AG04450 (cell line): ENCODE data around the gene MAPK10. TPM values are rescaled to one million over a fixed set of nuclear protein-coding genes. Genes with fewer than 3 reads are reported as not detected.
"Not testable (repeated sequence)": the region's sequence is repeated elsewhere in the genome, so short reads cannot be mapped to it uniquely, and the experiment has no call there.

Source experiments
- CTCF ChIA-PET: fragments of 300-600, 350-600 bp; formaldehyde crosslinking; extraction: SDS; loops from one replicate; lab custom pipeline; 2022; ENCODE audit warnings: antibody characterized with exemption, inconsistent platforms; lab: Charles Lee
- POLR2A ChIA-PET: fragments of 350-600 bp; formaldehyde crosslinking; extraction: SDS; loops from one replicate; lab custom pipeline; 2021; ENCODE audit warnings: antibody characterized with exemption, inconsistent platforms; lab: Yijun Ruan, JAX
- DNase-seq: peaks from one replicate; pipeline ENCODE4 v3.0.0-alpha.2; 2011; ENCODE audit warnings: low read depth, low spot score
- H3K27ac ChIP-seq: one replicate; pipeline ENCODE4 v1.5.1; 2012; ENCODE audit warnings: low read depth, low read length, control low read depth
- H3K27me3 ChIP-seq: one replicate; pipeline ENCODE4 v1.6.0; 2012; ENCODE audit warnings: low read length; ENCODE audit not compliant: control insufficient read depth, insufficient read depth
- H3K4me3 ChIP-seq: 2 replicates; pipeline ENCODE4 v1.5.1; 2011; ENCODE audit warnings: mild to moderate bottlenecking, low read depth, low read length, control low read depth
- H3K9me3 ChIP-seq: 2 replicates; pipeline ENCODE4 v1.5.1; 2012; ENCODE audit warnings: low read length; ENCODE audit not compliant: control insufficient read depth, insufficient read depth
- CTCF ChIP-seq: IDR thresholded peaks from 2 replicates; pipeline ENCODE4 v1.5.1; 2011; ENCODE audit warnings: low read depth, low read length, control low read depth, inconsistent platforms
- polyA plus RNA-seq: library from polyadenylated mRNA; depleted of rRNA; stranded (reverse); fragments of >200 nt; gene quantifications from 2 replicates; pipeline ENCODE4 v1.2.3, GENCODE V29; 2011

MAPK10 gene
- polyA plus RNA-seq, 1 experiment, result 16.3 TPM

- DNase-seq, result peak; percentile 26
Measured at GRCh38 chr4:86092684-86093083, 267.2 kb downstream of the MAPK10 start.

GRCh38 chr4:86091201-86091600 lies 268.7 kb downstream of the MAPK10 start:
- Histone ChIP-seq H3K27me3 (no peaks in the 10 kb centered on the region), H3K4me3 (no peak overlapping the region), H3K9me3 (no peaks in the 10 kb centered on the region), H3K27ac (no peak overlapping the region)
- DNase-seq, result no peak
- no peak for TF ChIP-seq CTCF
- ChIA-PET POLR2A (no interaction called here), CTCF (interaction anchor here (1.0 kb wide), 1 partner anchor 46 kb away, joined by 4 read pairs; no protein-coding TSS in a partner anchor)

More at GRCh38 chr4:86092684-86093083, 267.2 kb downstream of the MAPK10 start:
- Histone ChIP-seq H3K27me3 (no peaks in the 10 kb centered on the region), H3K4me3 (no peak overlapping the region), H3K27ac (no peak overlapping the region), H3K9me3 (no peaks in the 10 kb centered on the region)
- TF ChIP-seq CTCF, result no peak
- ChIA-PET POLR2A (interaction anchor here (0.6 kb wide), 1 partner anchor 772 kb away, joined by 4 read pairs; no protein-coding TSS in a partner anchor), CTCF (no interaction called here)

- no peaks in the 10 kb centered on the region for H3K9me3 ChIP-seq
- ChIA-PET CTCF (no interaction called here), POLR2A (no interaction called here)
- TF ChIP-seq CTCF, result no peak
- H3K27ac ChIP-seq, result no peak overlapping the region
- no peak for DNase-seq
- H3K4me3 ChIP-seq, result no peak overlapping the region
- no peaks in the 10 kb centered on the region for H3K27me3 ChIP-seq
Measured at GRCh38 chr4:86089781-86090323, 270.0 kb downstream of the MAPK10 start.

GRCh38 chr4:86089053-86089452 lies 270.8 kb downstream of the MAPK10 start:
- CTCF ChIA-PET, result interaction anchor here (0.6 kb wide), 1 partner anchor 24 kb away, joined by 3 read pairs; no protein-coding TSS in a partner anchor
- no peaks in the 10 kb centered on the region for H3K27me3 ChIP-seq
- H3K9me3 ChIP-seq, result no peaks in the 10 kb centered on the region
- DNase-seq, result no peak
- no peak overlapping the region for H3K4me3 ChIP-seq
- POLR2A ChIA-PET, result no interaction called here
- H3K27ac ChIP-seq, result no peak overlapping the region
- TF ChIP-seq CTCF, result no peak

GRCh38 chr4:86075796-86076195 lies 284.1 kb downstream of the MAPK10 start:
- H3K9me3 ChIP-seq, POLR2A ChIA-PET, H3K27ac ChIP-seq, H3K27me3 ChIP-seq, CTCF ChIA-PET, H3K4me3 ChIP-seq, DNase-seq: not testable (repeated sequence)
